Measurements from ENCODE around the gene SP6. TPM values are rescaled to one million over a fixed set of nuclear protein-coding genes. Genes with fewer than 3 reads are reported as not detected.

Gene SP6
- total and polyA plus RNA-seq, 2 of the 8 experiments (the other 6 are each of a cell fraction or from before 2014, with no cell fraction given): 1.2 to 1.5 TPM

DNA sequence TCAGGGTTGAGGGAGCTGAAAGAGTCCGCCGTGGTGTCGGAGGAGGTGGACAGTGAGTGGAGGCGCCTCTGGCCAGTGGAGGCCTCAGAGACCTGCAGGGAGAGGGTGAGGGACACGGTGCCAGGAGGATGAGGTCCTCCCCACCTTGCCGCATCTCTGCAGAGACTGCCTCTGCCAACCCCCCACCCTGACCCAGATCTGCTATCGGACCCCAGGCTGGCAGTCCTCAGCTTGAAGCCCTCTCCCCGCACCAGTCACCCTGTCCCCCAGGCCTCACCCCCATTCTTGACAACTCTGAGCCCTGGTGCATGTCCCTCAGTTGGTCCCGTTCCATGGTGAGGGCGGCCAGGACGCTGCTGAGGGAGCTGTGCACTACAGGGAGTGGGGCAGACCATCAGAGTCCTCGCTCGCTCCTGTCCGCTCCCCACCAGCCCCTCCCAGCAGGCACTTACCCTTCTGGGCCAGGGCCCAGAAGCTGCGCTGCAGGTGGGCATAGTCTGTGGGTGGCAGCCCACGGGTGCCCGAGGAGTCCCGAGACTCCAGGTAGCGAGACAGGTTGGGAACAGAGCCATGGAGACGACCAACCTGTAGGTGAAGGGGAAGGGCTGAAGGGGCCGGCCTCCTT lies 34.7 kb downstream of the SP6 start:
- Histone ChIP-seq H2BK120ac (replicated peaks; ENCODE audit: low read depth, low read length) (no peak overlapping the region), H3K9me3 (ENCODE audit: insufficient read depth in 2 of 2, low read depth in 1 of 2, low read length in 1 of 2) (no peaks in the 10 kb centered on the region), H2AFZ (ENCODE audit: low read length) (no peak overlapping the region), H3K56ac (replicated peaks; ENCODE audit: insufficient read length, low read depth, low read length) (no peak overlapping the region), H2AK5ac (ENCODE audit: low read depth, low read length) (no peak overlapping the region), H4K91ac (replicated peaks; ENCODE audit: insufficient read length, low read length) (no peak overlapping the region), H3K27ac (ENCODE audit: low read depth, low read length) (no peak overlapping the region), H3K36me3 (ENCODE audit: control insufficient read depth in 2 of 4, insufficient read depth in 4 of 4, low read length in 3 of 4) (no peaks in the 10 kb centered on the region; a peak in 1 of 8 replicates), H3K14ac (ENCODE audit: insufficient read length) (no peak overlapping the region), H3K9ac (replicated peaks in 1 of 4; ENCODE audit: extremely low read depth in 1 of 4, low read depth in 3 of 4, low read length in 3 of 4) (no peak overlapping the region), H3K23me2 (ENCODE audit: low read depth, low read length) (peaks cover 5% of the 10 kb centered on the region; the same call in 1 of the 2 replicates), H3K4me2 (ENCODE audit: insufficient read depth in 1 of 2, low read depth in 2 of 2, low read length in 2 of 2) (no peak overlapping the region), H3K4me1 (replicated peaks in 1 of 4; ENCODE audit: control insufficient read depth in 3 of 4, insufficient read depth in 4 of 4, low read length in 3 of 4) (peaks cover 0 to 3% (median 2%) of the 10 kb centered on the region in 4 experiments; a peak in 4 of 7 replicates), H2BK5ac (ENCODE audit: low read depth, low read length) (no peak overlapping the region), H3K18ac (ENCODE audit: extremely low read depth, low read length) (no peak overlapping the region), H3K4ac (replicated peaks; ENCODE audit: insufficient read length, low read depth, low read length) (no peak overlapping the region), H3K79me2 (ENCODE audit: control insufficient read depth in 1 of 2, insufficient read depth in 2 of 2, low read length in 2 of 2) (no peaks in the 10 kb centered on the region), H2BK15ac (ENCODE audit: low read length) (no peak overlapping the region), H2BK20ac (ENCODE audit: low read length) (no peak overlapping the region), H4K5ac (ENCODE audit: insufficient read length, low read depth, low read length) (no peak overlapping the region), H2BK12ac (ENCODE audit: low read depth, low read length) (no peak overlapping the region), H3K79me1 (ENCODE audit: low read depth, low read length) (no peaks in the 10 kb centered on the region; the same call in none of the 2 replicates), H4K20me1 (replicated peaks in 1 of 2; ENCODE audit: control insufficient read depth in 1 of 2, insufficient read depth in 2 of 2, low read length in 2 of 2) (peaks cover 0 to 3% of the 10 kb centered on the region in 2 experiments), H3K4me3 (ENCODE audit: extremely low read depth in 1 of 4, insufficient read depth in 2 of 4, low read depth in 3 of 4, low read length in 4 of 4) (no peak overlapping the region), H3K27me3 (replicated peaks in 1 of 4; ENCODE audit: control insufficient read depth in 3 of 4, extremely low read depth in 1 of 4, insufficient read depth in 3 of 4, low read length in 3 of 4) (no peaks in the 10 kb centered on the region), H3K23ac (ENCODE audit: insufficient read length) (no peak overlapping the region), H4K8ac (ENCODE audit: extremely low read depth, insufficient read depth, low read length) (no peak overlapping the region)
- DNase-seq (ENCODE audit: low read depth in 1 of 2, low spot score in 2 of 2) (no peak), FAIRE-seq (no peak)
- WGBS, 2 experiments (ENCODE audit: extremely low coverage in 1 of 2, insufficient coverage in 1 of 2, insufficient read length in 1 of 2, insufficient replicate concordance in 2 of 2, low coverage in 1 of 2, low lambda C conversion rate in 2 of 2, missing lambda C conversion rate in 1 of 2): 89% methylated on average over 21 of the region's 21 CpGs; no CpG with 5 or more reads in 1 of the 2 experiments
- CTCF ChIA-PET (ENCODE audit: partially characterized antibody): interaction anchor here (1.3 to 1.4 kb wide), 3 partner anchors 14 to 40 kb away, joined by 3 to 4 read pairs (median 3); no protein-coding TSS in a partner anchor
- POLR2A ChIA-PET (ENCODE audit: partially characterized antibody): interaction anchor here (1.2 kb wide), 1 partner anchor 21 kb away, joined by 3 read pairs; no protein-coding TSS in a partner anchor
- TF ChIP-seq TAF1 (IDR thresholded peaks at IDR 0.05; ENCODE audit: low read depth, low read length): no peak
- TF ChIP-seq SP2 (IDR thresholded peaks at IDR 0.05; ENCODE audit: low read length): no peak
- TF ChIP-seq RAD21 (IDR thresholded peaks at IDR 0.05 in 1 of 2, conservative IDR thresholded peaks at IDR 0.05 in 1 of 2; ENCODE audit: low read depth in 2 of 2, low read length in 2 of 2): no peak
- no peak for TF ChIP-seq BACH1 (IDR thresholded peaks at IDR 0.05; ENCODE audit: low read length)
- TF ChIP-seq RXRA (IDR thresholded peaks at IDR 0.05; ENCODE audit: insufficient read depth, low read depth, low read length): no peak
- no peak for TF ChIP-seq HDAC2 (IDR thresholded peaks at IDR 0.05; ENCODE audit: borderline replicate concordance in 1 of 2, low read depth in 2 of 2, low read length in 2 of 2)
- TF ChIP-seq, protein P1, sequence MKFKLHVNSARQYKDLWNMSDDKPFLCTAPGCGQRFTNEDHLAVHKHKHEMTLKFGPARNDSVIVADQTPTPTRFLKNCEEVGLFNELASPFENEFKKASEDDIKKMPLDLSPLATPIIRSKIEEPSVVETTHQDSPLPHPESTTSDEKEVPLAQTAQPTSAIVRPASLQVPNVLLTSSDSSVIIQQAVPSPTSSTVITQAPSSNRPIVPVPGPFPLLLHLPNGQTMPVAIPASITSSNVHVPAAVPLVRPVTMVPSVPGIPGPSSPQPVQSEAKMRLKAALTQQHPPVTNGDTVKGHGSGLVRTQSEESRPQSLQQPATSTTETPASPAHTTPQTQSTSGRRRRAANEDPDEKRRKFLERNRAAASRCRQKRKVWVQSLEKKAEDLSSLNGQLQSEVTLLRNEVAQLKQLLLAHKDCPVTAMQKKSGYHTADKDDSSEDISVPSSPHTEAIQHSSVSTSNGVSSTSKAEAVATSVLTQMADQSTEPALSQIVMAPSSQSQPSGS (IDR thresholded peaks at IDR 0.05; ENCODE audit: low read length): no peak
- no peak for TF ChIP-seq POU5F1 (IDR thresholded peaks at IDR 0.05; ENCODE audit: low read depth, low read length)
- TF ChIP-seq SIN3A (conservative IDR thresholded peaks at IDR 0.05 in 1 of 2, IDR thresholded peaks at IDR 0.05 in 1 of 2; ENCODE audit: low read depth in 1 of 2, low read length in 2 of 2): no peak
- TF ChIP-seq, protein P2, sequence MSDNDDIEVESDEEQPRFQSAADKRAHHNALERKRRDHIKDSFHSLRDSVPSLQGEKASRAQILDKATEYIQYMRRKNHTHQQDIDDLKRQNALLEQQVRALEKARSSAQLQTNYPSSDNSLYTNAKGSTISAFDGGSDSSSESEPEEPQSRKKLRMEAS (IDR thresholded peaks at IDR 0.05): no peak

Measured in H1 (cell line).